ENCODE data around the gene MTSS2. TPM values are rescaled to one million over a fixed set of nuclear protein-coding genes. Genes with fewer than 3 reads are reported as not detected.

Gene MTSS2
- total and polyA plus RNA-seq, 2 experiments from 2014 or later: 12.4 to 82.3 TPM

- Histone ChIP-seq H3K4me1 (ENCODE audit: low read depth) (no peaks in the 10 kb centered on the region), H3K36me3 (peaks cover 53% of the 10 kb centered on the region)
- no peak for DNase-seq (ENCODE audit: low read depth in 1 of 2, low spot score in 1 of 2)
These were observed 7.5 kb downstream of the MTSS2 start for GRCh38 chr16:70678121-70678897.

GRCh38 chr16:70677499-70678120 is 8.2 kb downstream of the MTSS2 start:
- no peak overlapping the region for H3K27ac ChIP-seq
- H3K9me3 ChIP-seq (ENCODE audit: low read depth): no peaks in the 10 kb centered on the region
- H3K4me1 ChIP-seq (ENCODE audit: low read depth): no peaks in the 10 kb centered on the region
- no peaks in the 10 kb centered on the region for H3K27me3 ChIP-seq
- H3K4me3 ChIP-seq: no peak overlapping the region
- no peak for TF ChIP-seq CTCF (IDR thresholded peaks at IDR 0.05; ENCODE audit: low read depth, low read length)
- no peak for DNase-seq (ENCODE audit: low read depth in 1 of 2, low spot score in 1 of 2)
- peaks cover 57% of the 10 kb centered on the region for H3K36me3 ChIP-seq

More at GRCh38 chr16:70678121-70678897, 7.5 kb downstream of the MTSS2 start:
- Histone ChIP-seq H3K27ac (no peak overlapping the region), H3K9me3 (ENCODE audit: low read depth) (no peaks in the 10 kb centered on the region), H3K4me3 (no peak overlapping the region), H3K27me3 (no peaks in the 10 kb centered on the region)
- TF ChIP-seq CTCF (IDR thresholded peaks at IDR 0.05; ENCODE audit: low read depth, low read length): no peak

GRCh38 chr16:70676675-70677498 is 9.0 kb downstream of the MTSS2 start:
- no peak overlapping the region for H3K4me3 ChIP-seq
- H3K36me3 ChIP-seq: peaks cover 58% of the 10 kb centered on the region
- DNase-seq (ENCODE audit: low read depth in 1 of 2, low spot score in 1 of 2): no peak
- H3K27ac ChIP-seq: no peak overlapping the region
- no peaks in the 10 kb centered on the region for H3K27me3 ChIP-seq
- no peaks in the 10 kb centered on the region for H3K9me3 ChIP-seq (ENCODE audit: low read depth)
- no peaks in the 10 kb centered on the region for H3K4me1 ChIP-seq (ENCODE audit: low read depth)
- TF ChIP-seq CTCF (IDR thresholded peaks at IDR 0.05; ENCODE audit: low read depth, low read length): no peak

GRCh38 chr16:70675851-70676513 is 9.9 kb downstream of the MTSS2 start:
- H3K4me1 ChIP-seq (ENCODE audit: low read depth): no peaks in the 10 kb centered on the region
- DNase-seq (ENCODE audit: low read depth in 1 of 2, low spot score in 1 of 2): no peak
- TF ChIP-seq CTCF (IDR thresholded peaks at IDR 0.05; ENCODE audit: low read depth, low read length): no peak

More at GRCh38 chr16:70675851-70676513, 9.9 kb downstream of the MTSS2 start:
- Histone ChIP-seq H3K9me3 (ENCODE audit: low read depth) (no peaks in the 10 kb centered on the region), H3K27me3 (no peaks in the 10 kb centered on the region), H3K36me3 (peaks cover 66% of the 10 kb centered on the region), H3K27ac (no peak overlapping the region), H3K4me3 (no peak overlapping the region)

Data from cardiac muscle cell (in vitro differentiated cells and primary cell).